A673 (cell line): ENCODE measurements around the gene UTF1. TPM values are rescaled to one million over a fixed set of nuclear protein-coding genes. Genes with fewer than 3 reads are reported as not detected.

ENCODE experiments used
- BruUV-seq: library from RNA; stranded (reverse); fragments of 400-500 nt; replicated peaks from 2 replicates; lab custom pipeline; 2021; lab: Mats Ljungman, UMichigan
- CTCF ChIA-PET: fragments of 300-600 bp; sonication (Branson Sonifier 250); formaldehyde crosslinking; loops from one replicate; lab custom pipeline; 2022; ENCODE audit warnings: antibody characterized with exemption; lab: Charles Lee
- POLR2A ChIA-PET: fragments of 300-600 bp; sonication (Branson Sonifier 250); formaldehyde crosslinking; loops from one replicate; lab custom pipeline; 2022; ENCODE audit warnings: antibody characterized with exemption; ENCODE audit not compliant: low non-redundant PET; lab: Charles Lee
- DNase-seq: peaks from one replicate; pipeline ENCODE4 v3.0.0-alpha.2; 2015; ENCODE audit warnings: low spot score
- H3K27ac ChIP-seq: fragments of 200-600 bp; sonication (generic); 2 replicates; pipeline ENCODE4 v1.5.1; 2016; ENCODE audit warnings: mixed run types, low read depth, mild to moderate bottlenecking, mixed read lengths, antibody characterized with exemption, low read length; ENCODE audit not compliant: poor library complexity, severe bottlenecking
- H3K27me3 ChIP-seq: fragments of 200-600 bp; sonication (generic); replicated peaks from 2 replicates; pipeline ENCODE4 v1.6.1; 2017; ENCODE audit warnings: mixed run types, low read depth, mild to moderate bottlenecking, mixed read lengths, antibody characterized with exemption, low read length; ENCODE audit not compliant: insufficient read depth, poor library complexity
- H3K36me3 ChIP-seq: fragments of 200-600 bp; sonication (generic); 2 replicates; pipeline ENCODE4 v1.6.1; 2016; ENCODE audit warnings: mixed run types, mild to moderate bottlenecking, mixed read lengths, antibody characterized with exemption, low read length; ENCODE audit not compliant: insufficient read depth, poor library complexity, severe bottlenecking
- H3K4me1 ChIP-seq: fragments of 200-600 bp; sonication (generic); 2 replicates; pipeline ENCODE4 v1.6.1; 2017; ENCODE audit warnings: mixed run types, mild to moderate bottlenecking, mixed read lengths, antibody characterized with exemption, low read length; ENCODE audit not compliant: insufficient read depth, poor library complexity, severe bottlenecking
- H3K4me3 ChIP-seq: fragments of 200-600 bp; sonication (generic); 2 replicates; pipeline ENCODE4 v1.5.1; 2016; ENCODE audit warnings: low read depth, mixed run types, mild to moderate bottlenecking, mixed read lengths, low read length; ENCODE audit not compliant: poor library complexity, severe bottlenecking
- H3K9me3 ChIP-seq: fragments of 200-600 bp; sonication (generic); 2 replicates; pipeline ENCODE4 v1.6.1; 2016; ENCODE audit warnings: mixed run types, low read depth, mild to moderate bottlenecking, mixed read lengths, antibody characterized with exemption, low read length; ENCODE audit not compliant: poor library complexity, severe bottlenecking
- EZH2 ChIP-seq: fragments of 200-600 bp; sonication (generic); IDR thresholded peaks from 2 replicates; pipeline ENCODE4 v1.6.1; 2017; ENCODE audit warnings: borderline replicate concordance, low read depth, mild to moderate bottlenecking, mixed read lengths, antibody characterized with exemption, low read length; ENCODE audit not compliant: poor library complexity, severe bottlenecking
- intact Hi-C: fragments of 100-400 bp; cut with micrococcal nuclease; formaldehyde crosslinking; loops from one replicate; pipeline ENCODE4 v1.10.0; 2022; ENCODE audit not compliant: unreplicated experiment
- total RNA-seq: library from RNA; stranded (reverse); gene quantifications from 2 replicates; pipeline ENCODE4 v1.2.3, GENCODE V29; 2021
- TF ChIP-seq, protein P1 (sequence below): fragments of 300-800, 200-600 bp; sonication (generic); conservative IDR thresholded peaks from 2 replicates; pipeline ENCODE4 v1.5.1; 2017; ENCODE audit warnings: low read depth, mild to moderate bottlenecking, antibody characterized with exemption, low read length, moderate library complexity, mixed read lengths

The UTF1 gene
- total RNA-seq, 1 experiment from 2014 or later: not detected

DNA sequence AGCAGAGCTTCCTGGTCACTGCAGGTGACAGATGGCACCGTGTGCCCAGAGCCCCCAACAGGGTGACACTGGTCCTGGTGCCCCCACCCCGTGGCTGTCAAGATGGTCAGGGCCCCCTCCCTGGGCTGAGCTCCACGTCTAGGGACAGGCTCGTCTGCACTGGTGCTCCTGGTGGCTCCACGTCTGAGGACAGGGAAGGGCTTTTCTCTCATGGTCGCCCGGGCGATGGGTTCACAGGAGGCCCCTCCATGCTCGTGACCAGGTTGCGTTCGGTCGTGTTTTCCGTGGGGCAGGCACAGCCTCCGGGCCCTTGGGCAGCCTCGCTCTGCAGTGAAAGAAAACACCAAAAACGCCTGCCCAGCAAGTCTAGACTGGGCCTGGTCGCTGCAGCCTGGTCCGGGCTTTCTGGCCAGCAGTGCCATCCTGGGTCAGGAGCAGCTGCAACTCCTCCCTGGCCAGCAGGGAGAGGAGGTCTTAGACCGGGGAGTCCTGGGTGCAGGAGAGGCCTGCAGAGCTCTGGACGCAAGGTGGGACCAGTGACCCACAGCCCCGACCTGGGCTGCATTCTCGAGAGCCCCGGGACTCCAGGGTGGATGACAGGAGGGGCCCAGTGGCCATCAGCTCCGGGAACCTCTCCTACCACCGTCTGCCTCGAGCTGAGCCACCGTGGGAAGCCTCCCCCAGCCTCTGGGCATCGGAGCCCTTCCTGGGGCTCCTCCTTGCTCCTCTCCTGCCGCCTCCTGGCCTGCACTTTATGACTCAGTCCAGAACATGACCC, 27.9 kb upstream of the UTF1 start:
- no peaks in the 10 kb centered on the region for H3K4me1 ChIP-seq
- ChIA-PET POLR2A (no interaction called here), CTCF (no interaction called here)
- no peak overlapping the region for H3K4me3 ChIP-seq
- TF ChIP-seq, protein P1, sequence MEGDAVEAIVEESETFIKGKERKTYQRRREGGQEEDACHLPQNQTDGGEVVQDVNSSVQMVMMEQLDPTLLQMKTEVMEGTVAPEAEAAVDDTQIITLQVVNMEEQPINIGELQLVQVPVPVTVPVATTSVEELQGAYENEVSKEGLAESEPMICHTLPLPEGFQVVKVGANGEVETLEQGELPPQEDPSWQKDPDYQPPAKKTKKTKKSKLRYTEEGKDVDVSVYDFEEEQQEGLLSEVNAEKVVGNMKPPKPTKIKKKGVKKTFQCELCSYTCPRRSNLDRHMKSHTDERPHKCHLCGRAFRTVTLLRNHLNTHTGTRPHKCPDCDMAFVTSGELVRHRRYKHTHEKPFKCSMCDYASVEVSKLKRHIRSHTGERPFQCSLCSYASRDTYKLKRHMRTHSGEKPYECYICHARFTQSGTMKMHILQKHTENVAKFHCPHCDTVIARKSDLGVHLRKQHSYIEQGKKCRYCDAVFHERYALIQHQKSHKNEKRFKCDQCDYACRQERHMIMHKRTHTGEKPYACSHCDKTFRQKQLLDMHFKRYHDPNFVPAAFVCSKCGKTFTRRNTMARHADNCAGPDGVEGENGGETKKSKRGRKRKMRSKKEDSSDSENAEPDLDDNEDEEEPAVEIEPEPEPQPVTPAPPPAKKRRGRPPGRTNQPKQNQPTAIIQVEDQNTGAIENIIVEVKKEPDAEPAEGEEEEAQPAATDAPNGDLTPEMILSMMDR: no peak
- TF ChIP-seq EZH2: no peak
- no peak overlapping the region for H3K27ac ChIP-seq
- DNase-seq: no peak
- H3K9me3 ChIP-seq: no peaks in the 10 kb centered on the region
- peaks cover 39% of the 10 kb centered on the region for H3K27me3 ChIP-seq
- intact Hi-C loops: no loop called here
- BruUV-seq: no TSS peak
- no peaks in the 10 kb centered on the region for H3K36me3 ChIP-seq

DNA sequence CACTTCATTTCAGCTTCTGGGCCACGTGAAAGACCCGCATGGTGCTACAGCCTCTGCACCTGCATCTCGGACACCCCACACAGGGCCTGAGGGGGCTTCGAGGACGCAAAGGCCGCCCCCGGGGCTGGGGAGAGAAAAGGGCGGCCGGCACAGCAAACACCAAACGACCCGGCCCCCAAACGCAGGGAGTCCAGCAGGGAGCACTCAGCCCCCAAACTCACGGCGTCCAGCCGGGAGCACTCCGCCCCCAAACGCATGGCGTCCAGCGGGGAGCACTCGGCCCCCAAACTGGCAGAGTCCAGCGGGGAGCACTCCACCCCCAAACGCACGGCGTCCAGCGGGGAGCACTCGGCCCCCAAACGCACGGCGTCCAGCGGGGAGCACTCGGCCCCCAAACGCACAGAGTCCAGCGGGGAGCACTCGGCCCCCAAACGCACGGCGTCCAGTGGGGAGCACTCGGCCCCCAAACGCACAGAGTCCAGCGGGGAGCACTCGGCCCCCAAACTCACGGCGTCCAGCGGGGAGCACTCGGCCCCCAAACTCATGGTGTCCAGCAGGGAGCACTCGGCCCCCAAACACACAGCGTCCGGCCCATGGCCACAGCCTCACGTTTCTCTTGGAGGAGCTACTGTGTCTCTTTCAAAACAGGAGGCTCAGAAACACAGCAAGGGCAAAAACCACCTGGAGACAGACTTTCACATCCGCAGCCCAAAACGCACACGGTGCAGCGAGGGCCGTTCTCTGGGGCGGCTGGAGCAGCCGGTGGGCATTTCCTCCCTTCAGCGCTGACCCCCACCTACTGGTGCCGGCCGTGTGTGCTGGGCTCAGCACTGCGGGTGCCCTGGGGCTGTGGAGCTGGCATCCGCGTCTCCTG, 27.0 kb upstream of the UTF1 start:
- Histone ChIP-seq H3K27ac (no peak overlapping the region), H3K36me3 (no peaks in the 10 kb centered on the region), H3K4me1 (no peaks in the 10 kb centered on the region), H3K9me3 (no peaks in the 10 kb centered on the region), H3K4me3 (no peak overlapping the region), H3K27me3 (peaks cover 39% of the 10 kb centered on the region)
- TF ChIP-seq, protein P1: no peak
- TF ChIP-seq EZH2: no peak
- ChIA-PET POLR2A (no interaction called here), CTCF (no interaction called here)
- no TSS peak for BruUV-seq
- intact Hi-C loops: no loop called here
- DNase-seq: no peak

DNA sequence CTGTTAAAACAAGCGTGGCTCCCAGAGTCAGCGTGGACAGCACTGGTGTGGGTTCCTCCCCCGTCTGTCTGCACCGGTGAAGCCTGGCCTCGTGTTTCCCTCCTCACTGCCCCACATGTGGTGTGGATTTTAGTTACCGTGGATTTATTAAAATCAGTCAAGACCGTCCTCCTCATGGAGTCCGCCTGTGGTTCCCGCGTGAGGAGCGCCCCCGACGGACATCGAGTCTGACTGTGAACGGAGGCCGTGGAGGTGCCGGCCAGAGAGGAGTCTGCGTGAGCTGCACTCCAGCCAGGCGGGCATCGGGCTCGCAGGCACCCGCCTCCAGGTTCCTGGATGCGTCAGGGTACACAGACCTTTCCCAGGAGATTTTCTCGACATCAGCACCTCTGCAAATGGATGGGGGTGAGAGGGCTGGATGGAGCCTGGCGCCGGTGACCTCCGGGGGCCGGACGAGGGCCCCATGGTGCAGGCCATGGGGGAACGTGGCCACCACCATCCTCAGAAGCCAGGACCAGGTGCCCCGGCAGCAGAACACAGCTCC, 26.3 kb upstream of the UTF1 start:
- Histone ChIP-seq H3K4me1 (no peaks in the 10 kb centered on the region), H3K9me3 (no peaks in the 10 kb centered on the region), H3K27ac (no peak overlapping the region), H3K4me3 (no peak overlapping the region), H3K36me3 (no peaks in the 10 kb centered on the region), H3K27me3 (peaks cover 37% of the 10 kb centered on the region)
- no peak for DNase-seq
- intact Hi-C loops: no loop called here
- TF ChIP-seq EZH2: no peak
- TF ChIP-seq, protein P1: no peak
- POLR2A ChIA-PET: no interaction called here
- BruUV-seq: no TSS peak
- CTCF ChIA-PET: no interaction called here
